SU-DHL-6 (cell line): ENCODE measurements around the gene ADM2.
A peak's percentile ranks its signal among the peaks of the same experiment; 100 is the strongest.

Source experiments
- H2AFZ ChIP-seq: fragments of 200-600 bp; sonication (generic); 2 replicates; pipeline ENCODE4 v1.6.1; 2014; ENCODE audit warnings: low read depth, mild to moderate bottlenecking, moderate library complexity, mixed read lengths, antibody characterized with exemption, low read length; ENCODE audit not compliant: severe bottlenecking
- H3F3A ChIP-seq: fragments of 200-600 bp; shearing (Covaris generic); 2 replicates; pipeline ENCODE4 v1.6.0; 2016; ENCODE audit warnings: antibody characterized with exemption, mild to moderate bottlenecking; ENCODE audit not compliant: insufficient read depth
- H3K27ac ChIP-seq: fragments of 200-600 bp; sonication (generic); 2 replicates; pipeline ENCODE4 v1.5.1; 2016; ENCODE audit warnings: low read depth, mild to moderate bottlenecking, low read length, moderate library complexity, mixed read lengths
- H3K27me3 ChIP-seq: fragments of 200-600 bp; sonication (generic), shearing (Covaris generic); 2 replicates; pipeline ENCODE4 v1.6.0; 2014; ENCODE audit warnings: mild to moderate bottlenecking, low read length
- H3K36me3 ChIP-seq: fragments of 200-600 bp; sonication (generic); 2 replicates; pipeline ENCODE4 v1.6.1; 2014; ENCODE audit warnings: mild to moderate bottlenecking, low read length, mixed read lengths
- H3K4me2 ChIP-seq: fragments of 300-600, 200-600 bp; shearing (Covaris generic), sonication (generic); 2 replicates; pipeline ENCODE4 v1.6.0; 2014; ENCODE audit warnings: low read length, low read depth, mild to moderate bottlenecking; ENCODE audit not compliant: poor library complexity, severe bottlenecking
- H3K4me3 ChIP-seq: fragments of 200-600 bp; sonication (generic); 2 replicates; pipeline ENCODE4 v1.5.1; 2014; ENCODE audit warnings: antibody characterized with exemption, low read length, mild to moderate bottlenecking, mixed read lengths; ENCODE audit not compliant: insufficient read depth, poor library complexity, severe bottlenecking
- H3K79me2 ChIP-seq: fragments of 200-600 bp; sonication (generic); 2 replicates; pipeline ENCODE4 v1.6.1; 2014; ENCODE audit warnings: mild to moderate bottlenecking, low read length, moderate library complexity; ENCODE audit not compliant: insufficient read depth
- H3K9ac ChIP-seq: fragments of 200-600 bp; sonication (generic); 2 replicates; pipeline ENCODE4 v1.7.0; 2014; ENCODE audit warnings: mild to moderate bottlenecking, low read length
- H3K9me2 ChIP-seq: fragments of 200-600 bp; sonication (generic); replicated peaks from 2 replicates; pipeline ENCODE4 v1.6.1; 2014; ENCODE audit warnings: low read length; ENCODE audit not compliant: insufficient read depth
- H3K9me3 ChIP-seq: fragments of 200-600 bp; sonication (generic); 2 replicates; pipeline ENCODE4 v1.6.1; 2014; ENCODE audit warnings: low read length, mixed read lengths; ENCODE audit not compliant: insufficient read depth
- H4K20me1 ChIP-seq: fragments of 200-600 bp; sonication (generic); 2 replicates; pipeline ENCODE4 v1.6.1; 2014; ENCODE audit warnings: low read depth, mild to moderate bottlenecking, antibody characterized with exemption, low read length, moderate library complexity, mixed read lengths
- EZH2phosphoT487 ChIP-seq: fragments of 200-600 bp; sonication (generic), shearing (Covaris generic); conservative IDR thresholded peaks from 2 replicates; pipeline ENCODE4 v1.6.1; 2018; ENCODE audit warnings: mild to moderate bottlenecking, antibody characterized with exemption, low read length, moderate library complexity, mixed read lengths
- TF ChIP-seq, protein P1 (sequence below): fragments of 200-600 bp; sonication (generic); IDR thresholded peaks from one replicate; pipeline ENCODE4 v1.5.1; 2017; ENCODE audit warnings: antibody characterized with exemption, mild to moderate bottlenecking, low read length, moderate library complexity; ENCODE audit not compliant: insufficient read depth, poor library complexity, severe bottlenecking

ADM2 gene

DNA sequence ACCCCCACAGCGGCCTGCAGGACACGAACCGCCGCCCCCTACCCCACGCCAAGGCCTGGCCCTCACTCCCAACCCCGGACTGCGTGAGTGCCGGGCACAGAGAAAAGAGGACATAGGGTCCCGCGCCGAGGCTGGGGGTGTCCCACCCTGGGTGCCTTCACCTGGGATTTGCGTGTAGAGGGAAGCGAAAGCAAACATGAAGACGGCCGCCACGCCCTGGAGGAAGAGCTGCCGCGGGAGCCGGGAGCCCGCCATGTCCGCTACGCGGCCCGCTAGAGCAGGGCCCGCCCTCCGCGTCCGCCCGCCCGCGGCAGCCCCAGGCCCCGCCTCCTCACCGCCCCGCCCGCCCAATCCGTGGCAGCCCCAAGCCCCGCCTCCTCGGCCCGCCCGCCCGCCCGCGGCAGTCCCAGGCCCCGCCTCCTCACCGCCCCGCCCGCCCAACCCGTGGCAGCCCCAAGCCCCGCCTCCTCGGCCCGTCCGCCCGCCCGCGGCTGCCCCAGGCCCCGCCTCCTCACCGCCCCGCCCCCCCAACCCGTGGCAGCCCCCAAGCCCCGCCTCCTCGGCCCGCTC is 26.2 kb downstream of the ADM2 start, which contains the start of gene LMF2:
Gene LMF2 (minus strand): TSS at position 282 of the 570 bp plus-strand sequence. CDS start 27 bp downstream, at position 255.
- Histone ChIP-seq H3K9me2 (no peaks in the 10 kb centered on the region), H2AFZ (peak within 1 kb of the TSS; percentile 76), H3K27me3 (no peaks in the 10 kb centered on the region), H3F3A (peaks cover 9% of the 10 kb centered on the region), H3K36me3 (peaks cover 4% of the 10 kb centered on the region; the same call in 1 of the 2 replicates), H3K79me2 (peaks cover 45% of the 10 kb centered on the region), H3K4me2 (peak within 1 kb of the TSS; percentile 96), H3K9ac (peak within 1 kb of the TSS; percentile 93), H3K27ac (peak within 1 kb of the TSS; percentile 86), H4K20me1 (no peaks in the 10 kb centered on the region), H3K4me3 (peak within 1 kb of the TSS; percentile 86), H3K9me3 (no peaks in the 10 kb centered on the region)
- no peak for TF ChIP-seq EZH2phosphoT487
- TF ChIP-seq, protein P1, sequence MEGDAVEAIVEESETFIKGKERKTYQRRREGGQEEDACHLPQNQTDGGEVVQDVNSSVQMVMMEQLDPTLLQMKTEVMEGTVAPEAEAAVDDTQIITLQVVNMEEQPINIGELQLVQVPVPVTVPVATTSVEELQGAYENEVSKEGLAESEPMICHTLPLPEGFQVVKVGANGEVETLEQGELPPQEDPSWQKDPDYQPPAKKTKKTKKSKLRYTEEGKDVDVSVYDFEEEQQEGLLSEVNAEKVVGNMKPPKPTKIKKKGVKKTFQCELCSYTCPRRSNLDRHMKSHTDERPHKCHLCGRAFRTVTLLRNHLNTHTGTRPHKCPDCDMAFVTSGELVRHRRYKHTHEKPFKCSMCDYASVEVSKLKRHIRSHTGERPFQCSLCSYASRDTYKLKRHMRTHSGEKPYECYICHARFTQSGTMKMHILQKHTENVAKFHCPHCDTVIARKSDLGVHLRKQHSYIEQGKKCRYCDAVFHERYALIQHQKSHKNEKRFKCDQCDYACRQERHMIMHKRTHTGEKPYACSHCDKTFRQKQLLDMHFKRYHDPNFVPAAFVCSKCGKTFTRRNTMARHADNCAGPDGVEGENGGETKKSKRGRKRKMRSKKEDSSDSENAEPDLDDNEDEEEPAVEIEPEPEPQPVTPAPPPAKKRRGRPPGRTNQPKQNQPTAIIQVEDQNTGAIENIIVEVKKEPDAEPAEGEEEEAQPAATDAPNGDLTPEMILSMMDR, result no peak

DNA sequence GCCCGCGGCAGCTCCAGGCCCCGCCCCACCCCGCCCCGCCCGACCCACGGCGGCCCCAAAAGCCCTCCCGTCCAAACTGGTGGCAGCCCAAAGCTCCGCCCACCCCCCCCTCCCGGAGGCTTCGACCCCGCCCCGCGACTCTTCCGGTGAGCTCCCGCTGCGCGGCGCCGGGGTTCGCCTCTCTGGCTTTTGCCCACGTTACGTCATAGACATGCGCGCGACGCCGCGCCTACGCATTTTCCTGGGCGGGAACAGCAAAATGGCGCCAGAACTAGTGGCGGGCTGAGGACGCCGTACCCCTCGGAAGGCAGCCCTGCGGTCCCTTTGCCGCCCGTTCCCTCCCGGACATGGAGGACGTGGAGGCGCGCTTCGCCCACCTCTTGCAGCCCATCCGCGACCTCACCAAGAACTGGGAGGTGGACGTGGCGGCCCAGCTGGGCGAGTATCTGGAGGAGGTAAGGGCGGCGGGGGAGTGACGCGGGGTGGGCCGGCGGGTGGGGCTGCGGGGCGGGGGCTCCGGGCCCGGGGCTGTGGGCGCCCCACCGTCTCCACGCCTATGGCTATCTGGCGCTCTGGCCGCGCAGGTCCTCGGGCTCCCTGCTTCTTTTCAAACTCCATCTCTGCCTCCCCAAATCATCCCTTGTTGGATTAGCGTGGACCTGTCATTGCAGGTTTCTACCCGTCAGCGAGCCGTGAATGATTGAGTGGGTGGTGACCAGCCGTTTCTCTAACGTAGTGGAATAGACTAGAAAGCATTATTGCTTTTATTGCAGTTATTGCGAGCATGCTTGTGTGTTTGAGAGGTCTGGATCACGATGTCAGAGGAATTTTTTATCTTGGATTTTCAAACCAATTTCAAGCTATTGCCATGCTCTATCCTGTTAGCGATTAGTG is 26.9 kb downstream of the ADM2 start, which contains the start of gene NCAPH2:
Gene NCAPH2 (plus strand): TSS at position 234 of the 894 bp plus-strand sequence. CDS start 114 bp downstream, at position 348.
- Histone ChIP-seq H3F3A (peaks cover 9% of the 10 kb centered on the region), H3K27ac (peak within 1 kb of the TSS; percentile 86), H3K9ac (peak within 1 kb of the TSS; percentile 93), H3K4me2 (peak within 1 kb of the TSS; percentile 96), H3K9me3 (no peaks in the 10 kb centered on the region), H3K36me3 (peaks cover 8% of the 10 kb centered on the region; the same call in 1 of the 2 replicates), H3K9me2 (no peaks in the 10 kb centered on the region), H3K27me3 (no peaks in the 10 kb centered on the region), H2AFZ (peak within 1 kb of the TSS; percentile 76), H3K79me2 (peaks cover 52% of the 10 kb centered on the region), H3K4me3 (peak within 1 kb of the TSS; percentile 86), H4K20me1 (no peaks in the 10 kb centered on the region)
- no peak for TF ChIP-seq EZH2phosphoT487
- TF ChIP-seq, protein P1, result no peak

DNA sequence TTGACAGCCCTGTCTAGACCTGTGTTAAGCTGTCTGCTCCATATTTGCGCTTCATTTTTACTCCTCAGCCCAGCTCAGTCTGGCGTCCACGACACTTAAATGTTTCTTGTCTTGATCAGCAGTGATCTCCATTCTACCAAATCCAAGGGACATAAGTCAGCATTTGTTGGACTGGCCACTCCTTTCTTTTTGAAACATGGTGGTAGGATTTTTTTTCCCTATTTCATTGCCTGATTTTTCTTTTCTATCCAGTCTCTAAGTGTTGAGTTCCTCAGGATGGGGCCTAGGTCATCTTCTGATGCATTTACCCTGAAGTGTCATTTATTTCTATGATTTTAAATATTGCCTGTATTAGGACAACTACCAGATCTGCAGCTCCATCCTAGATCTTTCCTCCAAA is 27.6 kb downstream of the ADM2 start:
- Histone ChIP-seq H3K9me2 (no peaks in the 10 kb centered on the region), H3F3A (peaks cover 9% of the 10 kb centered on the region), H3K9me3 (no peaks in the 10 kb centered on the region), H4K20me1 (no peaks in the 10 kb centered on the region), H3K4me2 (peak overlapping the region; percentile 96), H3K79me2 (peaks cover 59% of the 10 kb centered on the region), H3K36me3 (peaks cover 8% of the 10 kb centered on the region; the same call in 1 of the 2 replicates), H3K9ac (peak overlapping the region; percentile 76), H3K27ac (peak overlapping the region; percentile 86), H2AFZ (no peak overlapping the region), H3K27me3 (no peaks in the 10 kb centered on the region), H3K4me3 (peak overlapping the region; percentile 81)
- no peak for TF ChIP-seq EZH2phosphoT487
- TF ChIP-seq, protein P1, result no peak
